Mesenchymal stem cell (in vitro differentiated cells and primary cell): ENCODE measurements around the gene FAM3B.
A peak's percentile ranks its signal among the peaks of the same experiment; 100 is the strongest.

Experiments used
- DNase-seq: peaks from one replicate; pipeline ENCODE4 v3.0.0-alpha.2; 2013
- H2AFZ ChIP-seq: one replicate; pipeline ENCODE4 v1.6.1; 2013; ENCODE audit warnings: low read depth, mild to moderate bottlenecking, control low read depth, inconsistent platforms, low read length, moderate library complexity
- H2AK5ac ChIP-seq: 2 replicates; pipeline ENCODE4 v1.6.1; 2013; ENCODE audit warnings: low read length, moderate library complexity, mild to moderate bottlenecking, inconsistent platforms; ENCODE audit not compliant: severe bottlenecking
- H2BK120ac ChIP-seq: one replicate; pipeline ENCODE4 v1.6.1; 2013; ENCODE audit warnings: low read depth, mild to moderate bottlenecking, inconsistent platforms, low read length, moderate library complexity
- H2BK12ac ChIP-seq, 2 experiments: one replicate each; pipeline ENCODE4 v1.6.1; 2013; ENCODE audit warnings: inconsistent platforms in 2 of 2, low read length in 2 of 2, mild to moderate bottlenecking in 2 of 2, moderate library complexity in 2 of 2, control low read depth in 1 of 2
- H2BK15ac ChIP-seq: one replicate; pipeline ENCODE4 v1.6.1; 2013; ENCODE audit warnings: mild to moderate bottlenecking, low read depth, inconsistent platforms; ENCODE audit not compliant: poor library complexity, severe bottlenecking
- H2BK5ac ChIP-seq: 2 replicates; pipeline ENCODE4 v1.6.1; 2013; ENCODE audit warnings: low read depth, mild to moderate bottlenecking, low read length, control low read depth, inconsistent platforms; ENCODE audit not compliant: poor library complexity, severe bottlenecking
- H3K14ac ChIP-seq, 2 experiments: one replicate each; pipeline ENCODE4 v1.6.1; 2013; ENCODE audit warnings: inconsistent platforms in 2 of 2, low read length in 2 of 2, control low read depth in 1 of 2, mild to moderate bottlenecking in 1 of 2, moderate library complexity in 1 of 2
- H3K18ac ChIP-seq, 2 experiments: one replicate each; pipeline ENCODE4 v1.6.1; 2013; ENCODE audit warnings: inconsistent platforms in 2 of 2, low read length in 2 of 2, control low read depth in 1 of 2, low read depth in 1 of 2, mild to moderate bottlenecking in 1 of 2
- H3K23ac ChIP-seq, 2 experiments: one replicate each; pipeline ENCODE4 v1.6.1; 2013; ENCODE audit warnings: inconsistent platforms in 2 of 2, low read length in 2 of 2, mild to moderate bottlenecking in 2 of 2, moderate library complexity in 2 of 2, control low read depth in 1 of 2
- H3K27ac ChIP-seq: 2 replicates; pipeline ENCODE4 v1.5.1; 2013; ENCODE audit warnings: mild to moderate bottlenecking, moderate library complexity, low read length, control low read depth, inconsistent platforms; ENCODE audit not compliant: poor library complexity, severe bottlenecking
- H3K27me3 ChIP-seq, 2 experiments: 2 replicates each; pipeline versions ENCODE4 v1.6.1 to v1.7.0; 2013; ENCODE audit warnings: low read length in 2 of 2, mild to moderate bottlenecking in 2 of 2, moderate library complexity in 2 of 2, control low read depth in 1 of 2, inconsistent platforms in 1 of 2; ENCODE audit not compliant: control insufficient read depth in 1 of 2, insufficient read depth in 1 of 2
- H3K36me3 ChIP-seq, 2 experiments: 2 replicates each; pipeline versions ENCODE4 v1.6.1 to v1.7.0; 2013; ENCODE audit warnings: low read length in 2 of 2, control low read depth in 1 of 2, inconsistent platforms in 1 of 2, low read depth in 1 of 2, mild to moderate bottlenecking in 1 of 2; ENCODE audit not compliant: insufficient read depth in 2 of 2, control insufficient read depth in 1 of 2
- H3K4ac ChIP-seq, 2 experiments: one replicate each; pipeline ENCODE4 v1.6.1; 2013; ENCODE audit warnings: inconsistent platforms in 2 of 2, low read length in 2 of 2, mild to moderate bottlenecking in 2 of 2, moderate library complexity in 2 of 2, control low read depth in 1 of 2, low read depth in 1 of 2
- H3K4me1 ChIP-seq: 2 replicates; pipeline ENCODE4 v1.6.1; 2013; ENCODE audit warnings: low read depth, low read length, control low read depth; ENCODE audit not compliant: control insufficient read depth, insufficient read depth
- H3K4me2 ChIP-seq: 2 replicates; pipeline ENCODE4 v1.6.1; 2013; ENCODE audit warnings: low read length, mild to moderate bottlenecking, inconsistent platforms; ENCODE audit not compliant: poor library complexity, severe bottlenecking
- H3K4me3 ChIP-seq, 2 experiments: 2 replicates each; pipeline versions ENCODE4 v1.5.1 to v1.7.0; 2013; ENCODE audit warnings: low read length in 2 of 2, mild to moderate bottlenecking in 2 of 2, control low read depth in 1 of 2, low read depth in 1 of 2; ENCODE audit not compliant: insufficient read depth in 1 of 2
- H3K79me1 ChIP-seq: replicated peaks from 2 replicates; pipeline ENCODE4 v1.6.1; 2013; ENCODE audit warnings: mild to moderate bottlenecking, control low read depth, low read length, inconsistent platforms; ENCODE audit not compliant: poor library complexity, severe bottlenecking
- H3K9ac ChIP-seq: 2 replicates; pipeline ENCODE4 v1.7.0; 2013; ENCODE audit warnings: mild to moderate bottlenecking, low read length, moderate library complexity
- H3K9me3 ChIP-seq: 2 replicates; pipeline ENCODE4 v1.7.0; 2013; ENCODE audit warnings: mild to moderate bottlenecking, low read length; ENCODE audit not compliant: control insufficient read depth
- H4K8ac ChIP-seq: one replicate; pipeline ENCODE4 v1.6.1; 2013; ENCODE audit warnings: inconsistent platforms, mild to moderate bottlenecking, low read length, moderate library complexity
- H4K91ac ChIP-seq: one replicate; pipeline ENCODE4 v1.6.1; 2013; ENCODE audit warnings: mild to moderate bottlenecking, low read length, inconsistent platforms
- WGBS: methylation state at CpG from one replicate; pipeline ENCODE4 v1.1.7; 2013; ENCODE audit warnings: mixed read lengths; 5-methylcytosine and 5-hydroxymethylcytosine counted together

Gene FAM3B

GRCh38 chr21:41289431-41289830 is 27.2 kb upstream of the FAM3B start:
- H3K36me3 ChIP-seq: no peaks in the 10 kb centered on the region
- H2BK120ac ChIP-seq: no peak overlapping the region
- no peak overlapping the region for H2BK15ac ChIP-seq
- no peak overlapping the region for H3K27ac ChIP-seq
- no peak overlapping the region for H2BK12ac ChIP-seq
- H3K9me3 ChIP-seq: no peaks in the 10 kb centered on the region
- no peak overlapping the region for H3K23ac ChIP-seq
- H3K4me1 ChIP-seq: no peaks in the 10 kb centered on the region
- 53% methylated on average over 12 of the region's 13 CpGs for WGBS
- H2AFZ ChIP-seq: no peak overlapping the region
- no peak overlapping the region for H3K14ac ChIP-seq
- H4K91ac ChIP-seq: no peak overlapping the region
- no peak overlapping the region for H3K18ac ChIP-seq
- H3K4me3 ChIP-seq: no peak overlapping the region
- DNase-seq: no peak
- no peaks in the 10 kb centered on the region for H3K79me1 ChIP-seq
- H4K8ac ChIP-seq: no peak overlapping the region
- H3K4ac ChIP-seq: no peak overlapping the region
- peaks cover 8 to 33% of the 10 kb centered on the region in 2 experiments for H3K27me3 ChIP-seq
- no peak overlapping the region for H3K9ac ChIP-seq
- H3K4me2 ChIP-seq: no peak overlapping the region
- no peak overlapping the region for H2BK5ac ChIP-seq
- H2AK5ac ChIP-seq: no peak overlapping the region

DNA sequence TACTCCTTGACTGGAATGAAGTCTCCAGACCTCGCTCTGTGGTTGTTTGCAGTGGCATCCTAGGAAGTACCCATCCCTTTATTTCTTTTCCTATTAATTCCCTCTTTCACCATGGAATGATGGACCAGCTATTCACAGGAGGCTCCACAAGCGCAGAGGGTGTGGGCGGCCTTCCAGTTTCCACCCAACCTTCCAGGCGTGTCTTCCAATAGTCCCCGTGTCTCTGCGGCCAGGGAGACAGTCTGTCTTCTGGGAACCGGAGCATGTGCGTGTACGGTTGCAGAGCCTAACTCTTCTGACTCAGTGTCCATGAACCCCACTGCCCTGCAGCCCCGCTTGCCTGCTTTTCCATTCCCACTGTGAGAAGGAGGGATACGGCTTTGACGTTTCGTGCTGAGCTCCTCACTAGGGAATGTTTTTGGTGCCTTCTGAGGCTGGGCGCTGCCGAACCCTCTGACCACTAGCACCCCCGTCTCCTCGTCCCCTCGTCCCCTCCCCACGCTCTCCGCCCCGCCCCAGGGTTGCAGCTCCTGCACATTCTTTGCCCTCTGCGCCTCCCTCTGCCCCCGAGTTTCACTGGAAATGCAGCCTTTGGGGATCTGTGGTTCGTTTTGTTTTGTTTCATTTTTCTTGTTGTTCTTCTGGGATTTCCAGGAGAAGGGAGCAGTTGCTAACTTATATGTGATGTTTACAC is 26.3 kb upstream of the FAM3B start:
- Histone ChIP-seq H3K18ac (no peak overlapping the region), H2AK5ac (no peak overlapping the region), H3K36me3 (no peaks in the 10 kb centered on the region), H4K8ac (no peak overlapping the region), H3K79me1 (no peaks in the 10 kb centered on the region), H2BK15ac (no peak overlapping the region), H3K23ac (no peak overlapping the region), H3K9ac (peak overlapping the region; percentile 70), H2BK5ac (no peak overlapping the region), H2AFZ (no peak overlapping the region), H3K4me1 (no peaks in the 10 kb centered on the region), H3K9me3 (no peaks in the 10 kb centered on the region), H3K27me3 (peaks cover 8 to 41% of the 10 kb centered on the region in 2 experiments), H3K4me3 (peak overlapping the region in 1 of 2 experiments; percentile 54), H3K27ac (no peak overlapping the region), H4K91ac (no peak overlapping the region), H3K4me2 (no peak overlapping the region), H3K14ac (peak overlapping the region in 1 of 2 experiments; percentile 24), H2BK12ac (no peak overlapping the region), H2BK120ac (no peak overlapping the region), H3K4ac (no peak overlapping the region)
- WGBS: 76% methylated on average over 24 of the region's 24 CpGs
- DNase-seq: no peak

GRCh38 chr21:41294548-41295231 is 21.9 kb upstream of the FAM3B start:
- no peak overlapping the region for H2BK12ac ChIP-seq
- H3K27me3 ChIP-seq: peaks cover 4 to 60% of the 10 kb centered on the region in 2 experiments
- H3K4me1 ChIP-seq: no peaks in the 10 kb centered on the region
- no peaks in the 10 kb centered on the region for H3K9me3 ChIP-seq
- no peaks in the 10 kb centered on the region for H3K36me3 ChIP-seq
- no peak overlapping the region for H3K4me3 ChIP-seq
- H3K14ac ChIP-seq: no peak overlapping the region
- H2AFZ ChIP-seq: no peak overlapping the region
- H3K18ac ChIP-seq: no peak overlapping the region
- no peak overlapping the region for H4K8ac ChIP-seq
- no peak overlapping the region for H3K4me2 ChIP-seq
- no peak overlapping the region for H3K23ac ChIP-seq
- no peak overlapping the region for H3K27ac ChIP-seq
- H2BK120ac ChIP-seq: no peak overlapping the region
- no peak overlapping the region for H2BK15ac ChIP-seq
- H4K91ac ChIP-seq: no peak overlapping the region
- DNase-seq: no peak
- H2BK5ac ChIP-seq: no peak overlapping the region
- H3K9ac ChIP-seq: no peak overlapping the region
- H2AK5ac ChIP-seq: no peak overlapping the region
- H3K4ac ChIP-seq: no peak overlapping the region
- H3K79me1 ChIP-seq: no peaks in the 10 kb centered on the region
- no CpG with 5 or more reads among the region's 1 CpG for WGBS

DNA sequence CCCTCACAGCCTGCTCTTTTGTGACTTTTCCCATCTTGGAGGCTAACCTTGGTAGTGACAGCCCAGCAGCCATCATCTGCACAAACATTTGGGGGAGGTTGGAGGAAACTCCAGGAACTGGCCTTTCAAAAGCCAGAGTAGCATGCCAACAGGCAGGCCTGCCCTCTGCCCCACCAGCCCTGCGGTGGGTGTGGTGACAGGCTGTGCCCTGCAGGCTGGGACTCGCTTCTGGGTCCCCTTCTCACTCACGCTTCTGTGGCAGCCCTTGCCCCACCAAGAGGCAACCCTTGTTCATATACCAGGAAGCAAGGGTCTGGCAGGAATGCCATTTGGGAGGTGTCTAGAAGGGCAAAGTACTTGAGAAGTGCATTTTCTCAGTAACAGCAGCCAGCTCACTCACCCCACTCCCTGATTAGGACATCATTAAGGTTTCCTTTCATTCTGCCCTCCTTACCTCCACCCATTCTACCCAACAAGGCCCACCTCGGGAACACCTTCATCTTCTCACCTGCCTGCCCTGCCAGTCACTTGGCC is 20.8 kb upstream of the FAM3B start:
- H2AFZ ChIP-seq: no peak overlapping the region
- H2BK120ac ChIP-seq: no peak overlapping the region
- H3K27ac ChIP-seq: no peak overlapping the region
- no peak overlapping the region for H3K4ac ChIP-seq
- no peak overlapping the region for H3K4me2 ChIP-seq
- H2BK5ac ChIP-seq: no peak overlapping the region
- H4K91ac ChIP-seq: no peak overlapping the region
- H3K18ac ChIP-seq: no peak overlapping the region
- no peak overlapping the region for H3K23ac ChIP-seq
- H3K36me3 ChIP-seq: no peaks in the 10 kb centered on the region
- H3K9ac ChIP-seq: no peak overlapping the region
- no peak overlapping the region for H4K8ac ChIP-seq
- H3K4me1 ChIP-seq: no peaks in the 10 kb centered on the region
- no peaks in the 10 kb centered on the region for H3K79me1 ChIP-seq
- H2AK5ac ChIP-seq: no peak overlapping the region
- H3K9me3 ChIP-seq: no peaks in the 10 kb centered on the region
- no peak overlapping the region for H3K14ac ChIP-seq
- H3K27me3 ChIP-seq: peaks cover 0 to 59% of the 10 kb centered on the region in 2 experiments
- H2BK15ac ChIP-seq: no peak overlapping the region
- no peak for DNase-seq
- H2BK12ac ChIP-seq: no peak overlapping the region
- 64% methylated on average over 4 of the region's 4 CpGs for WGBS
- H3K4me3 ChIP-seq: no peak overlapping the region
